Loucy (cell line): ENCODE measurements around the gene ZBTB3.

Experiments used
- CTCF ChIP-seq: fragments of 200-600 bp; sonication (generic); conservative IDR thresholded peaks from 2 replicates; pipeline ENCODE4 v1.5.1; 2014; ENCODE audit warnings: mild to moderate bottlenecking, antibody characterized with exemption, low read length
- EZH2phosphoT487 ChIP-seq: fragments of 200-600 bp; IDR thresholded peaks from 2 replicates; pipeline ENCODE4 v1.6.1; 2018; ENCODE audit warnings: antibody characterized with exemption, mild to moderate bottlenecking, moderate library complexity, borderline replicate concordance

GRCh38 chr11:62788991-62789390 lies 35.0 kb upstream of the ZBTB3 start:
- TF ChIP-seq CTCF (no peak), EZH2phosphoT487 (no peak)
